HG02759 (cell line): ENCODE measurements around the gene MTF1.

Experiments used
- ATAC-seq: cut with Tn5 transposase; IDR thresholded peaks from one replicate; pipeline ENCODE4 v1.9.1; 2021; ENCODE audit warnings: mild to moderate bottlenecking, moderate library complexity; ENCODE audit not compliant: unreplicated experiment

MTF1 gene

DNA sequence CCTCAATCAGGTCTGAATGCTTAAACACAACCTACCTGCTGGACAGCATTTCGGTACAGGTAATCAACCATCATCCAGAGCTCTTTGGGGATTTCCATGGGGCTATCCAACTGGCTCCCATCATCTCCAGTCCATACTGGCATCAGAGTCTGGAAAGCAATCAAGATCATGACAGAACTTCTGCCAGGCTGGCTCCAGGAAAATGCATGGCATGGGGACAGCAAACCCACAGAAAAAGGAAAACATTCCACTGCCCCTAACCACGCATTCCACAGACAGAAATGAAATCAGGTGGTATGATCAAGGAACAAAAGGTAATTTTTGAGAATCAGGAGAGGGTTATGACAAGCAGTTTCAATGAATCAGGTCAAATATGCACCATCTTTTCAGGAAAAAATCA is 9.1 kb upstream of the MTF1 start:
- no peak for ATAC-seq

DNA sequence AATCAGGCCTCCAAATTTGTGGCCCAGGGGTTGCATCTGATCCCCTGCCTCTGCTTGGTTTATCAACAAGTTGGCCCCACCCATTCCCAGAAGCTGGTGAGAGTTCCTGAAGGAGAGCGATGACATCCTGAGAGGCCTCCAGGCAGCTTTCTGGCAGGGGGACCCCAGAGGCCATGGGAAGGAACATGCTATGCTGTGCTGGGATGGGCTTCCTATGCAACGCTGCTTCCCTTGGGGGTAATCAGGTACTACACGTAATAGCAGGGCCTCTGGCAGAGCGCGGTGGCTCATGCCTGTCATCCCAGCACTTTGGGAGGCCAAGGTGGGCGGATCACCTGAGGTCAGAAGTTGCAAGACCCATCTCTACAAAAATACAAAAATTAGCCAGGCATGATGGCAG is 8.4 kb upstream of the MTF1 start:
- ATAC-seq, result no peak

DNA sequence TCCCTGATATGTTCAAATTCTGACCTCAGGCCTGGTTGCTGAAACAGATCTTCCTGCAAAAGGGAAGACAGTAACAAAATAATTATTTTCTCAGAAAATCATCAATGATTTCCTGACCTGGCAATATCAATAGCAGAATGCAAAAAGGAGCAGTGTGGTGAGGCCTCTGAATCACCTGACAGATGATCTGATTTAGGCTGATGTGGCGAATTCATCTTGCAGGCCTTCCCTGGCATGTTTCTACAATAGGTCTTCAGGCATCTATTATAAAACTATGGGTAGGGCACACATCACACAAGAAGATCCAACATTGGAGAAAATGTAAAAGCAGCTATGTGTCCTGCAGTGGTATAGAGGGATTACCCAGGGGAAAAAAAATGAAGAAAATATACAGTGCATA is 7.1 kb upstream of the MTF1 start:
- no peak for ATAC-seq

DNA sequence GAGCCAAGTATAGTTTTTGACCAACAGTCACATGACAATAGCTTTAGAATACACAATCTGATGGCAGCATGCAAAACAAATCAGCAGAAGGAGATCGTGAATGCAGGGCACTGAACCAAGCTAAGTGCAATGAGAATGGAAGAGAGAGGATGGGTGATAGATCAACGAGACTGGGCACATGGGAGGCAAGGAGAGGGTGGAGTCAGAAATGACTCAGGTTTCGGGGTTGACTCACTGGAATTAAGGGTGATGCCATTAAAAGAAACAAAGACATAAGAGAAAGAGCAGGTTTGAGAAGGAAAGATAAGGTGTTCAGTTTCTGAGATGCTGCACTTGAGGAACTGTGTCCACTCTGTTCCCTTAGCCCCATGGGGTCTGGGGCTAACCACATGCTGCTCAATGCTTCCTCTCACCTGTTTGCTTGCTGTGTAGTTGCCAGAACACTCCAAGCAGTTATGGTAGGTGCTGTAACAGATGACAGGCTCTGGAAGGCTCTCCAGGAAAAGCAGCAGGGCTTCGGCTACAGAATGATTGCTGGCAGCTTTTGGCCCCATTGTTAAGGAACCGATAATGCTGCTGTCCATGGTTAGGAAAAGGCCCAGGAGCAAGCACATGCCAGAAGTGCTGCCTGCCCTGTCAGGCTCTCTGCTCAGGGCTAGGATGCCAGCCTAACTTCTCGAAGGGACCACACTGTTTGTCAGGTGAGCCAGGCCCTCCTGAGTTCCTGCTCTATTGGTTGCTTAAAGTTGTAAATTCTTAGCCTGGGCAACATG is 6.1 kb upstream of the MTF1 start:
- ATAC-seq, result no peak

DNA sequence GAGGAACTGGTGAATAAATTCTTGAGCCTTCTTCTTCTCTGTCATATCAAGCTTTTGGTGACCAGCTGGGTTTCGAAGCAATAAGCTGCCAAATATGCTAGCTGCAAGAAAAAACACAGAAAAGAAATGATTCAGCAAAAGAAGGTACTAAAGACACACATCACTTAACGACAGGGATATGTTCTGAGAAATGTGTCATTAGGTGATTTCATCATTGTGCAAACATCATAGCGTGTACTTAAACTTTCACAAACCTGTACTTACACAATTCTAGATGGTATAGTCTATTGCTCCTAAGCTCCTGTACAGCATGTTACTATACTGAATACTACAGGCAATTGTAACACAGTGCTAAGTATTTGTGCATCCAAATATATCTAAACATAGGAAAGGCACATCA is 2.9 kb upstream of the MTF1 start:
- no peak for ATAC-seq

DNA sequence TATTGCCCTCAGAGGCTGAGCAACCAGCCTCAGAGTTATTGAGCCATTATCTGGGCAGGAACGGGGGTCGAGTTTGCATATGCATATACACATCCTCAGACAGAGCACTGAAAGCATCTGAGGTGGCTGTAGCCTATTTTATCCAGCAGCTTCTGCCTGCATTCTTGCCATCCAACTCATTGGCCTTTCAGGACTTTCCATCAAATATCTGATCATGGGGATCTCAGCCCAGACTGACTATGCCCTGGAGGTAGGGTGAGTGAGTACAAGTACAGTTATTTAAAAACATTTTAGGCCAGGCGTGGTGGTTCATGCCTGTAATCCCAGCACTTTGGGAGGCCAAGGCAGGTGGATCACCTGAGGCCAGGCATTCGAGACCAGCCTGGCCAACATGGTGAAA is 1.8 kb upstream of the MTF1 start:
- no peak for ATAC-seq

DNA sequence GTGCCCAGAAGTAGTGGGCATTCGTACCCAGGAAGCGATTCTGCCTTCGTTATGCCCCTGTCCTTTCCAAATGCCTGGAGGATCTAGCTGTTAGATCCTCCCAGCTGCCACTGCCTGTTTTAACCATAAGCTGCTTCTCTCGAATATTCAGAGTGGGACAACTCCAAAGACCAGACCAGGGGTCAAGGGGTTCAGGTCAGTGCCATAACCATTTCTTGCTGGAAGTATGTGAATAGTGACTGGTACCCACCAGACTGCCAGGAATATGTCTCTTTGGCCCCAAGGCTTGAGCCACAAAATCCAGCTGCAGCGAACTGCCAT is 914 bp upstream of the MTF1 start:
- no peak for ATAC-seq

DNA sequence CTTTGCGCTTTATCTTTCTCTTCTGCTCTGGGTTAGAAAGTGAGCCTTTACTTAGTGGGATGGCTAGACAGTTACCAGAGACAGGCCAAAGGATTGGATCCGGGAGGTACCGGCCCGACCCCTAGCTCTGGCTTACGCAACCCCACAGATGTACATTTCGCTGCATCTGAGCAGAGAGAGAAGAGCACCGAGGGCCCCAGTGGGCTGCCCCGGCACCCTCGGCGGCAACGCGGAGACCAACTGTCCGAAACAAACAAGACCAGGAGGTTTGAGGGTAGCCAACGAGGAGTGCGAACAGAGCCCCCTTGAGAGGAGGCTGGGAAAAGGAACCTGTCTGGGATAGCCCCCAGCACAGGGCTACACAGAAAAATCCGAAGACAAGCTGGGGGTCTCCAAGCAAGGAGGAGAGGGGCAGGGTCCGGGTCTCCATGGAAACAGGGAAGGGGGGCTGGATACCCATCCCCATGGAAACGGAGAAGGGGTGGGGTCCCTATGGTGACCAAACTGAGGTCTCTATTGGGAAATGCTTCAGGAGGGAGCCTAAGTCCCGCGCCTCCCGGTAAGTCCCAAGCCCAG is 373 bp downstream of the MTF1 start:
- ATAC-seq, result peak; percentile 25

DNA sequence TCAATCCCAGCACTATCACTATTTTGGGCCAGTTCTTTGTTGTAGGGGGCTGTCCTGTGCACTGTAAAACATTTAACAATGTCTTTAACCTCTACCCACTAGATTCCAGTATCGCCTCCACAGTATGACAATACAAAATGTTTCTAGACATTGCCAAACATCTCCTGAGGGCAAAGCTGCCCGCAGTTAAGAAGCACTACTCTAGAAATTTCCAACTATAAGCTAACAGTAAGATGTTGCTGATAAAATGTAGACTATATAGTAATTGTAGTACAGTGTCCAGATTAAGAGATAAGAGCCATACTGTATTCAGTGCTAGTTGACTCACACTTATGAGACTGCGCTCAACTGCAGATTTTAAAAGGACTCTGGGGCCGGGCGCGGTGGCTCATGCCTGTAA is 5.0 kb downstream of the MTF1 start:
- no peak for ATAC-seq

DNA sequence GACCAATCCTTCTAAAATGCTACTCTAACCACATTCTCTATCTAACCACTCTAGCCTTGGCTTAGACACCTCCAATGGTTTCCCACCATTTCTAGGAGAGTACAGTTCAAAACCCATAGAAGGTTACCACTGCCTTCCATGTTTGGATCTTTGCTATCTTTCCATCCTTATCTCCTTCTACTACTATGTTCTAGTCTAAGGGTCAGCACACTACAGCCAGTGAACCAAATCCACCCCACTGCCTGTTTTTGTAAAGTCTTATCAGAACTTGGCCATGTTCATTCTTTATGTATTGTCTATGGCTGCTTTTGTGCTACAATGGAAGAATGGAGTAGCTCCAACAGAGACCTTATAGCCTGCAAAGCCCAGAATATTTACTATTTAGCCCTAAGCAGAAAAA is 6.2 kb downstream of the MTF1 start:
- no peak for ATAC-seq

DNA sequence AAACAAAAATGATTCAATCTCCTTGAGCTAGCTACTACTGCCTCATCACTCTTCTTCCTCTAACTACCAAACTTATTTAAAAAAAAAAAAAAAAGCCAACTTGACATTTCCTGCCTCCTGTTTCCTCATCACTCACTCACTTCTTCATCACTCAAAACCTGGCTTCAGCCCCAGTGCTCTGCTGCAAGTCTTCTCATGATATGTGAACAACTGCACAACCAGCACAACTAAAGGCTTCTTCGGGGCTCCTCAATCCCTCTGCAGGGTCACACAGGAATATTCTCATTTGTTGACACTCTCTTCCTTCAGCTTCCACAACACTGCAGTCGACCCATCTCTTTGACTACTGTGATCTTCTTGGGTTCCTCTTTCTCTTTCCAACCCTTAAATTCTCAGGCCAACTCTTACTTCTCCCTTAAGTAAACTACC is 7.6 kb downstream of the MTF1 start:
- ATAC-seq, result no peak

DNA sequence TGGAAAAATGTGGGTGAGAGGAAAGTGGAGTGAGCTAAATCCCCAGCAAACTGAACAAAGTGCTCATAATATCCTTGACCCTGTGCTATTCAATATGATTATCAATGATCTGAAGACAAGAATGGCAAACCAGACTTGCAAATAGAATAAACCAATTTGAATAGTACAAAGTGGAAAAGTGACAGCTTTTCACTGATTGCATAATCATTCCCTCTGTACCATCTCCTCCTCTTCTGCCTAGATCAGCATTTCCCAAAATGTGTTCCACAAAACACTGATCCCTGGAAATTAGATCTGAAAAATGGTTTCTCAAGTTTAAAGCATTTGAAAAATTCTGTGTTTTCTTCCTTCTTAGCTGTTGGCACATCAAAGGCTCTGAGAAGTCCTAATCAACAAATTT is 8.1 kb downstream of the MTF1 start:
- no peak for ATAC-seq

DNA sequence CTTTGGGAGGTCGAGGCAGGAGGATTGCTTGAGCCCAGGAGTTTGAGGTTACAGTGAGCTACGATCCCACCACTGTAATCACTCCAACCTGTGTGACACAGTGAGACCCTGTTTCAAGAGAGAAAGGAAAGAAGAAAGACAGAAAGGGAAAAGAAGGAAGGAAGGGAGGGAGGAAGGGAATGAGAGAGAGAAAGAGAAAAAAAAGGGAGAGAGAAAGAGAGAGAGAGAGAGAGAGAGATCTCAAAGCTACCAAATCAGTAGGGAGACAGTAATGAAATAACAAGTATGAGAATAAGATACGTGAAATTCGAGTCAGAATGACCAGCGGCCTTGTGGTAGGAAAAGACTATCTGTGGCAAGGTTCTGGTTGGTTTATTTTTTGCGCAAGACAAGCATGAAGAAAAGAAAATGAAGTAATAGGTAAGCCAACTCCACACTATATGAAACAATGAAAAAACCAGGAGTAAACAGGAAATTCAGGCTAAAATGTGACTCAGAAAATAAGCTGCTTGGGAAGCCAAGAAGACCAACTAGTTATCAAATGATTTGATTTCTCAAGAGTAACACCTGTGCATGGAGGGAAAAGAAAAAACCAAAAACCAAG is 8.9 kb downstream of the MTF1 start:
- ATAC-seq, result no peak

DNA sequence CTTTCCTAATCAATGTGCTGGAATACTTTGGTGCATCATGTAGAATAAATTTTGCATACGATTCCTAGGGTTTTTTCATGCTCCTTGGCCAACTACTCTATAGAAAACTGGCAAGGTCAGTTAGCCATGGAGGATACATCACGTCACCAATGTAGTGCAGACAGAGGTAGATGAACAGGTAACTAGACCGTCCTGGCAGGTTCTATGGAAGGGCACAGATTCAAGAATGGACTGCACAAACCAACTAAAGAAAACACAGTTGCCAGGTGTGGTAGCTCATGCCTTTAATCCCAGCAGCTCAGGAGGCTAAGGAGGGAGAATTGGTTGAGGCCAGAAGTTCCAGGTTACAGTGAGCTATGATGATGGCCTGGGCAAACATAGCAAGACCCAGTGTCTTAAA is 9.9 kb downstream of the MTF1 start:
- no peak for ATAC-seq

DNA sequence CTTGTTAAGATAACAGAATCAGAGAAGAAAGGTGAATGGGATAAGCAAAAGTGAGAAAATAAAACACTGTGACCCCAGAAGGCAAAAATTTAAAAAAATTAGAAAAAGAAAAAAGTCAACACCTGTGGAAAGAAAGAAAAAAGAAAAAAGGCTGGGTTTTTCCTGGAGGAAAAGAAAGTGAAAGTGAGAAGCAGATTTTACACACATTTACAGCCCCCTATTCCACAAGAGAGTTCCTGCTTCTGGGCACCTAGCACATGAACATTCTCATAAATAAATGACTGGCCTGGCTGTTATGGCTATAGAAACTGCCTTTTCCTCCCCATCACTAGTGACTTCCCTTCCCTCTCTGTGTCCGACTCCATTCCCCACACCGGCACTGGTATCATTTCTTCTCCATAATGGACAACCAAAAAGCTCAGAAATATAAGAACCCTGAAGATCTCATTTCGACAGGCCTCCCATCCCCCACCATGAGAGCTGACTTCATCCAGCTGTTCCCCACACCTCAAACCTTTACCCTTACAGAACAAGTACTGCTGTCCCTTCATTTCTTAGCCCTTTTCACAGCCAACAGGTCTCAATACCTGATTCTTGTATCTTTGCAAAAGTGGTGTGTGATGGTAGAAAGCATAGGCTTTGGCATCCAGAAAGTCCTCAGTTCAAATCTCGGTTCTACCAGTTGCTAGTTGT is 12.6 kb downstream of the MTF1 start:
- ATAC-seq, result no peak

DNA sequence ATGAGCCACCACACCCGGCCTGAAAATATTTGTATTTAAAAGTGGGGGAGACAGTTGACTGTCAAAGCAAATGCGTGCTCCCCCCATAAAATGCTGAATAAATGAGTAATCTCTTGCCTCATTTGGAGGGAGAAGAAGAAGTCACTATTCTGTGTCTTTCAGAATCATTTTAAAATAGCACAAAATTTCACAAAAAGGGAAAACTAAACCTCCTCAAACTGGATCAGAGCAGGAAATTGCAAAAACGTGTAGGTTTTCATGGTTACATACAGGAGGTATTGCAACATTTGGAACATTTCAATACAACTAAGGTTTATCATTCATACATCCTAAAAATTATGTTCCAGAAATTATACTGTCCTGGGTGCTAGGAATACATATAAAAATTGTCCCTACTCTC is 13.6 kb downstream of the MTF1 start:
- no peak for ATAC-seq

DNA sequence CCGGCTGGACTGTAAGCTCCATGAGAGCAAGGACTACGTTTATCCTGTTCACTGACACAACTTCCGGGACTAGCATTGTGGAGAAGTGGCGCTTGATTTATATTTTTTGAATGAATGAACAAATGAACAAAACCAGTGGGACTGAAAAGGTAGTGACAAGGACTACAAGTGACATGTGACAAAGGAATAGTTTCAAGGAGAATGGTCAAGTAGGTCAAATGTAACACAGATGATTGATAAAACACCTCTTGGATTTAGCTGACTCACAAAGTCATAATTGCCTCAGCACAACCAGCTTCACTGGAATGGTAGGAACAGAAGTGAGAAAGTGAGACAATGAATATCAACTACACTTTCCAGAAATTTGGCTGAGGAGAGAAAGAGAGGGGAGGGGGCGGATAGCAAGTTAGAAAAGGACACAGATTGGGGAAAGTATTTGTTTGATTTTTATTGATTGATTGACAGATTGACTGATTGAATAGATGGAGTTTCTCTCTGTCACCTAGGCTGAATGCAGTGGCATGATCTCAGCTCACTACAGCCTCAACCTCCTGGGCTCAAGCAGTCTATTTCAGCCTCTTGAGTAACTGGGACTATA is 14.2 kb downstream of the MTF1 start:
- ATAC-seq, result no peak

DNA sequence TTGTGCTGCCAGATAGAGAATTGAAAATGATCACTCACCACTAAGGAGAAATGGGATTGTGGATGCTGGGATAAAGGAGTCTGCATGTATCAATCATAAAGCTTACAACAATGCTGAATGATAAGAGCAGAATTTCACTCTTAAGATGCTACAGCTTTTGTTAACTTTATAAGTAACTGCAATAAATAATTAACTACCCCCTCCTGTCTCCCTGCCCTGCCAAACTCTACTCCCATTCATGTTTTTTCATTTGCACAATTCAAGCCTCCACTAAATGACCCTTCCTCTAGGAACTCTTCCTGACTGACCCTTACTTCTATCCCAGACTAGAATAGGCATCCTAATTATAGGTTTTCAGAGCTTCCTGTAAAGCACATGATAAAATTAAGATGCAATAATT is 14.9 kb downstream of the MTF1 start:
- ATAC-seq, result no peak

DNA sequence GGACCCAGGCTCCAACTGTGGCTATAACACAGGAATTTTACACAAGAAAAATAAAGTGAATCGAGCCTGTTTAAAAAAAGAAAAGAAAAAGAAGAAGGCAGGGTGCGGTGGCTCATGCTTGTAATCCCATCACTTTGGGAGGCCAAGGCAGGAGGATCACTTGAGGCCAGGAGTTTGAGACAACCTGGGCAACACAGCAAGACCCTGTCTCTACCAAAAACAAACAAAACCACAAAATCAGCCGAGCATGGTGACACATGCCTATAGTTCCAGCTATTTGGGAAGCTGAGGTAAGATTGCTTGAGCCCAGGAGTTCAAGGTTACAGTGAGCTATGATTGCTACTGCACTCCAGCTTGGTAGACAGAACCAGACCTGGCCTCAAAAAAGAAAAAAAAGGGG is 17.7 kb downstream of the MTF1 start:
- no peak for ATAC-seq

DNA sequence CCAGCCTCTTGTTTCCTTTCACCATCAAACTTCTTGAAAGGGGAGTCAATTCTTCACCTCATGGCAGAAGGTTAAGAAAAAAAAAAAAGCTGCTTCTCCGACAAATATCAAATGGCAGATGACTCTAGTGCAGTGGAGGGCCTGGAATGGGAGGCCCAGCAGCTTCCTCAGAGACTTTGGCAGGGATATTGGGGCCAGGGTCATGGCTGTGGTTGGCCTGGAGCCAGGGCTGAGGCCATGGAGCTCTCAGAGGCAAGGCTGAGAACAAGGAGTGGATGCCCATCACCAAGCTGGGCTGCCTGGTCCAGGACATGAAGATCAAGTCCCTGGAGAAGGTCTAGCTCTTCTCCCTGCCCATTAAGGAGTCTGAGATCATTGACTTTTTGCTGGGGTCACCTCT is 18.7 kb downstream of the MTF1 start:
- no peak for ATAC-seq

DNA sequence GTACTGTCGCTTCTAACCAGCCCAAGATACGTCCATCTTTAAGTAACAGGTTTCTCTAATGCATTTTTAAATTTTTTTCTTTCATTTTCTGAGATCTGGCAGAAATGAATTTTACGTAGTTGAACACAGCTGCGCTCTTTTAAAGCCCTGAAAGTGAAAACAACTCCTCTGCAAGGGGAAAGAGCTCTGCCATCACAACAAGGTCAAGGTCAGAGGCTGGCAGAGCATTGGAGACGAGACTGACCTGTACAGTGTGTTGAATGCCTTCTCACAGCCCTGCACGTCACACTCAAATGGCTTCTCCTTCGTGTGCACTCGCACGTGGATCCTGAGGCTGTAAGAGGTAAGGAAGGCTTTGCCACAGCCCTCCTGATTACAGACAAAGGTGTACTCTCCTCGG is 19.7 kb downstream of the MTF1 start:
- ATAC-seq, result no peak

DNA sequence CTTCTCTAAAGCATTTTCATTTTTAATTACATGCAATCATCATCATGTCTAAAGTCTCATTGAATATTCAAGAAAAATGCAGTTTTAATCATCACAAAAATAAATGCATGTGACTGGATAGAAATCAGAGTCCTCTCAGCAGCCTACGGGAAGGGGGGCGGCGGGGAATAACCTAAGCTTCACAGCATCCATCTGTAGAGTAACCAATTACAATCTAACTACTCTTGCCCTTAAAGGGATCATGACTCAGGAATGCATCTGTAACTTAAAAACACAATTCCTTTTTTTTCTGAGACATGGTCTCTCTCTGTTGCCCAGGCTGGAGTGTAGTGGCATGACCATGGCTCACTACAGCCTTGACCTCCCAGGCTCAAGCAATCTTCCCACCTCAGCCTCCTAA is 22.6 kb downstream of the MTF1 start:
- ATAC-seq, result no peak
